Anterior cingulate cortex (tissue), 58 donors: ENCODE data around the gene ASTL.
"Not testable (repeated sequence)": the region's sequence is repeated elsewhere in the genome, so short reads cannot be mapped to it uniquely, and the experiment has no call there.

ENCODE experiments used
- DNase-seq, 58 donors: peaks; one replicate each; lab custom pipeline; 2025; lab: John Stamatoyannopoulos, UW

Gene ASTL

GRCh38 chr2:96088340-96089335 is 49.7 kb downstream of the ASTL start:
- DNase-seq: no peak

- DNase-seq: no peak
These were observed 51.2 kb downstream of the ASTL start for GRCh38 chr2:96087130-96087529.

GRCh38 chr2:96085541-96086355 is 52.6 kb downstream of the ASTL start:
- DNase-seq: no peak

GRCh38 chr2:96084858-96085518 is 53.3 kb downstream of the ASTL start:
- DNase-seq: not testable (repeated sequence)

- DNase-seq: no peak
These were observed 54.1 kb downstream of the ASTL start for GRCh38 chr2:96083989-96084857.

- no peak for DNase-seq
These were observed 55.0 kb downstream of the ASTL start for GRCh38 chr2:96083064-96083939.

GRCh38 chr2:96082211-96083063 is 55.9 kb downstream of the ASTL start:
- no peak for DNase-seq

GRCh38 chr2:96081042-96081441 is 57.3 kb downstream of the ASTL start:
- DNase-seq: no peak

- no peak for DNase-seq
These were observed 63.0 kb downstream of the ASTL start for GRCh38 chr2:96075199-96075771.

GRCh38 chr2:96074156-96074555 is 64.1 kb downstream of the ASTL start:
- no peak for DNase-seq

GRCh38 chr2:96073170-96073775 is 65.0 kb downstream of the ASTL start:
- no peak for DNase-seq
